Lung (tissue), 12 donors: ENCODE results near the gene DDX51. TPM values are rescaled to one million over a fixed set of nuclear protein-coding genes. Genes with fewer than 3 reads are reported as not detected.

Experiments
- ATAC-seq: fragments of 200-7000 bp; cut with Tn5 transposase; one replicate; pipeline ENCODE4 v1.9.1; 2020; ENCODE audit warnings: moderate number of reproducible peaks; ENCODE audit not compliant: insufficient read depth, low FRiP score
- DNase-seq, 3 donors: peaks; one replicate each; pipeline ENCODE4 v3.0.0-alpha.2; 2013 to 2017
- H3K27ac ChIP-seq, 2 donors: one replicate each; pipeline ENCODE4 v1.5.1; 2013; ENCODE audit warnings: mild to moderate bottlenecking in 2 of 2, moderate library complexity in 2 of 2, control low read depth in 1 of 2, inconsistent platforms in 1 of 2, low read depth in 1 of 2, low read length in 1 of 2
- H3K27me3 ChIP-seq, 3 donors: one replicate each; pipeline ENCODE4 v1.5.1; 2013; ENCODE audit warnings: low read length in 2 of 3; ENCODE audit not compliant: control insufficient read depth in 3 of 3, insufficient read depth in 3 of 3
- H3K36me3 ChIP-seq, 4 donors: one replicate each; pipeline ENCODE4 v1.5.1; 2013; ENCODE audit warnings: low read length in 4 of 4, mild to moderate bottlenecking in 1 of 4, moderate library complexity in 1 of 4; ENCODE audit not compliant: control insufficient read depth in 4 of 4, insufficient read depth in 4 of 4
- H3K4me1 ChIP-seq, 5 donors: one replicate each; pipeline ENCODE4 v1.5.1; 2013; ENCODE audit warnings: low read length in 5 of 5, mild to moderate bottlenecking in 2 of 5, moderate library complexity in 1 of 5; ENCODE audit not compliant: control insufficient read depth in 5 of 5, insufficient read depth in 5 of 5
- H3K4me3 ChIP-seq: one replicate; pipeline ENCODE4 v1.5.1; 2013; ENCODE audit warnings: mild to moderate bottlenecking, control low read depth, moderate library complexity
- H3K9ac ChIP-seq, 2 donors: one replicate each; pipeline ENCODE4 v1.5.1; 2013; ENCODE audit warnings: low read length in 2 of 2, control low read depth in 1 of 2; ENCODE audit not compliant: insufficient read depth in 1 of 2
- H3K9me3 ChIP-seq, 4 donors: one replicate each; pipeline ENCODE4 v1.5.1; 2013; ENCODE audit warnings: low read length in 3 of 4, mild to moderate bottlenecking in 1 of 4, moderate library complexity in 1 of 4; ENCODE audit not compliant: control insufficient read depth in 4 of 4, insufficient read depth in 3 of 4
- CTCF ChIP-seq: IDR thresholded peaks from 2 replicates; pipeline ENCODE4 v1.5.1; 2012; ENCODE audit warnings: mild to moderate bottlenecking; ENCODE audit errors: control extremely low read depth, extremely low read depth
- WGBS, 2 donors: extraction: QIAGEN DNeasy Blood & Tissue Kit; methylation state at CpG; one replicate each; pipeline ENCODE4 v1.1.7; 2013; 5-methylcytosine and 5-hydroxymethylcytosine counted together
- polyA plus RNA-seq, 2 donors: library from polyadenylated mRNA; stranded (reverse); fragments of 200-250 nt; gene quantifications; one replicate each; pipeline ENCODE4 v1.2.1, GENCODE V29; 2013
- total RNA-seq, 2 donors: library from RNA; depleted of rRNA in 1 of 2; stranded (reverse); fragments of >200 nt in 1 of 2; gene quantifications; one replicate each; pipeline ENCODE4 v1.2.1, GENCODE V29; 2014 to 2021
- donor health status: control.
- donor health status: control.
- donor health status: Bipolar disorder and iron deficiency.
- donor health status: healthy.
- donor health status: DM: yes; HTN: yes; CAD: no.

Gene DDX51
- total and polyA plus RNA-seq, 4 donors: 15.0 to 25.9 (median 17.2) TPM

GRCh38 chr12:132155771-132156572, 11.9 kb upstream of the DDX51 start:
- H3K27me3 ChIP-seq: peaks cover 0 to 5% (median 0%) of the 10 kb centered on the region in 3 donors
- H3K36me3 ChIP-seq: peaks cover 0 to 29% (median 24%) of the 10 kb centered on the region in 4 donors
- DNase-seq (no peak), ATAC-seq (no peak)
- peaks cover 0 to 15% (median 2%) of the 10 kb centered on the region in 5 donors for H3K4me1 ChIP-seq
- H3K27ac ChIP-seq: no peak overlapping the region
- no peak for TF ChIP-seq CTCF
- no peak overlapping the region for H3K9ac ChIP-seq
- H3K4me3 ChIP-seq: no peak overlapping the region
- 97 to 98% methylated on average over 9 to 10 of the region's 10 CpGs for WGBS, 2 donors
- peaks cover 0 to 10% (median 4%) of the 10 kb centered on the region in 4 donors for H3K9me3 ChIP-seq

GRCh38 chr12:132154941-132155770, 11.0 kb upstream of the DDX51 start:
- no peak overlapping the region for H3K27ac ChIP-seq
- TF ChIP-seq CTCF: no peak
- peaks cover 0 to 10% (median 4%) of the 10 kb centered on the region in 4 donors for H3K9me3 ChIP-seq
- H3K27me3 ChIP-seq: peaks cover 0 to 5% (median 0%) of the 10 kb centered on the region in 3 donors
- WGBS, 2 donors: 81 to 86% methylated on average over 51 of the region's 51 CpGs
- DNase-seq (no peak), ATAC-seq (no peak)
- peaks cover 0 to 15% (median 2%) of the 10 kb centered on the region in 5 donors for H3K4me1 ChIP-seq
- no peak overlapping the region for H3K9ac ChIP-seq
- peaks cover 0 to 29% (median 26%) of the 10 kb centered on the region in 4 donors for H3K36me3 ChIP-seq
- H3K4me3 ChIP-seq: no peak overlapping the region

GRCh38 chr12:132154341-132154761, 10.2 kb upstream of the DDX51 start:
- DNase-seq: no peak
- H3K4me3 ChIP-seq: no peak overlapping the region
- no peak overlapping the region for H3K27ac ChIP-seq
- peaks cover 0 to 29% (median 26%) of the 10 kb centered on the region in 4 donors for H3K36me3 ChIP-seq
- peaks cover 0 to 10% (median 3%) of the 10 kb centered on the region in 4 donors for H3K9me3 ChIP-seq
- peaks cover 0 to 5% (median 0%) of the 10 kb centered on the region in 3 donors for H3K27me3 ChIP-seq
- ATAC-seq: no peak
- peaks cover 0 to 15% (median 2%) of the 10 kb centered on the region in 5 donors for H3K4me1 ChIP-seq
- peak overlapping the region in 1 of 2 donors; percentile 2 for H3K9ac ChIP-seq
- no peak for TF ChIP-seq CTCF
- WGBS, 2 donors: 60 to 70% methylated on average over 21 of the region's 21 CpGs
